Small intestine (tissue), 7 donors: ENCODE data around the gene SRSF4. TPM values are rescaled to one million over a fixed set of nuclear protein-coding genes. Genes with fewer than 3 reads are reported as not detected.
"Not testable (repeated sequence)": the region's sequence is repeated elsewhere in the genome, so short reads cannot be mapped to it uniquely, and the experiment has no call there.

ENCODE experiments used
- DNase-seq, 2 donors: peaks; one replicate each; pipeline versions ENCODE4 v3.0.0 to v3.0.0-alpha.2; 2013
- FAIRE-seq: peaks from 2 replicates; lab custom pipeline; 2012; peaks lifted over from hg19 to GRCh38; lab: Jason Lieb, UNC
- H3K27ac ChIP-seq, 3 donors: one replicate each; pipeline ENCODE4 v1.5.1; 2013; ENCODE audit warnings: low read length in 2 of 3, mild to moderate bottlenecking in 2 of 3, control low read depth in 1 of 3, inconsistent platforms in 1 of 3, low read depth in 1 of 3, moderate library complexity in 1 of 3
- H3K27me3 ChIP-seq, 3 donors: one replicate each; pipeline ENCODE4 v1.6.1; 2013; ENCODE audit warnings: low read length in 3 of 3, inconsistent platforms in 1 of 3; ENCODE audit not compliant: control insufficient read depth in 3 of 3, insufficient read depth in 3 of 3
- H3K36me3 ChIP-seq, 3 donors: one replicate each; pipeline ENCODE4 v1.6.1; 2013; ENCODE audit warnings: low read length in 3 of 3, inconsistent platforms in 1 of 3, low read depth in 1 of 3, mild to moderate bottlenecking in 1 of 3, moderate library complexity in 1 of 3; ENCODE audit not compliant: control insufficient read depth in 3 of 3, insufficient read depth in 2 of 3
- H3K4me1 ChIP-seq, 3 donors: one replicate each; pipeline ENCODE4 v1.6.1; 2013; ENCODE audit warnings: low read length in 2 of 3, inconsistent platforms in 1 of 3, low read depth in 1 of 3, mild to moderate bottlenecking in 1 of 3, moderate library complexity in 1 of 3; ENCODE audit not compliant: control insufficient read depth in 3 of 3, insufficient read depth in 2 of 3
- H3K4me3 ChIP-seq, 3 donors: one replicate each; pipeline ENCODE4 v1.5.1; 2013; ENCODE audit warnings: low read length in 3 of 3, control low read depth in 1 of 3, inconsistent platforms in 1 of 3, low read depth in 1 of 3, mild to moderate bottlenecking in 1 of 3, moderate library complexity in 1 of 3
- H3K9me3 ChIP-seq, 2 donors: one replicate each; pipeline ENCODE4 v1.6.1; 2013; ENCODE audit warnings: low read depth in 1 of 2, low read length in 1 of 2; ENCODE audit not compliant: control insufficient read depth in 2 of 2, insufficient read depth in 1 of 2
- WGBS, 3 donors: extraction: QIAGEN DNeasy Blood & Tissue Kit; methylation state at CpG; one replicate each; pipeline ENCODE4 v1.1.7; 2013; 5-methylcytosine and 5-hydroxymethylcytosine counted together
- polyA plus RNA-seq, 4 donors: library from polyadenylated mRNA; stranded (reverse) in 3 of 4; unstranded in 1 of 4; fragments of 200-250 nt in 3 of 4; fragments of 120-200 nt in 1 of 4; gene quantifications; one replicate each; pipeline versions ENCODE4 v1.2.1 to v1.2.3, GENCODE V29; 2013
- donor health status: healthy with polysubstance abuse.
- donor health status: control.
- donor health status: control.
- donor health status: Bipolar disorder and iron deficiency.
- donor health status: healthy.

Gene SRSF4
- polyA plus RNA-seq, 4 donors = 65.1 to 149 (median 85.6) TPM

GRCh38 chr1:29152046-29152805 is 29.5 kb downstream of the SRSF4 start:
- peaks cover 0 to 14% (median 2%) of the 10 kb centered on the region in 3 donors for H3K4me1 ChIP-seq
- no peak overlapping the region for H3K27ac ChIP-seq
- peaks cover 19 to 83% (median 38%) of the 10 kb centered on the region in 3 donors for H3K36me3 ChIP-seq
- WGBS, 3 donors = 89 to 94% (median 93%) methylated on average over 8 of the region's 8 CpGs
- no peaks in the 10 kb centered on the region for H3K27me3 ChIP-seq
- FAIRE-seq = no peak
- H3K9me3 ChIP-seq = peaks cover 0 to 24% of the 10 kb centered on the region in 2 donors
- H3K4me3 ChIP-seq = no peak overlapping the region
- no peak for DNase-seq

DNA sequence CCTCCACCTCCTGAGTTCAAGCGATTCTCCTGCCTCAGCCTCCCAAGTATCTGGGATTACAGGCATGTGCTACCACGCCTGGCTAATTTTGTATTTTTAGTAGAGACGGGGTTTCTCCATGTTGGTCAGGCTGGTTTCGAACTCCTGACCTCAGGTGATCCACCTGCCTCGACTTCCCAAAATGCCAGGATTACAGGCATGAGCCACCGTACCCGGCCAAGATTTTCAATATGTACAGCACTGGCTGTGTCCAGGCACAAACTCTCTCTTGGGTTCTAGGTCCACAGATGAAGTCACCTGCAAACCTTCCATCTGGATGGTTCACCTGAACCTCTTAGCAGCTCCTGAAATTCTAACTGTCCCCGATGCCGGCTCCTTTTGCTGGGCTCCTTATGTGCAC is 31.4 kb downstream of the SRSF4 start:
- not testable (repeated sequence) for FAIRE-seq, H3K27ac ChIP-seq, H3K27me3 ChIP-seq, DNase-seq, H3K4me3 ChIP-seq
- WGBS, 3 donors = 97% methylated on average over 9 of the region's 9 CpGs
- peaks cover 0 to 25% of the 10 kb centered on the region in 2 donors for H3K9me3 ChIP-seq
- peaks cover 0 to 12% (median 3%) of the 10 kb centered on the region in 3 donors for H3K4me1 ChIP-seq
- peaks cover 14 to 80% (median 37%) of the 10 kb centered on the region in 3 donors for H3K36me3 ChIP-seq

DNA sequence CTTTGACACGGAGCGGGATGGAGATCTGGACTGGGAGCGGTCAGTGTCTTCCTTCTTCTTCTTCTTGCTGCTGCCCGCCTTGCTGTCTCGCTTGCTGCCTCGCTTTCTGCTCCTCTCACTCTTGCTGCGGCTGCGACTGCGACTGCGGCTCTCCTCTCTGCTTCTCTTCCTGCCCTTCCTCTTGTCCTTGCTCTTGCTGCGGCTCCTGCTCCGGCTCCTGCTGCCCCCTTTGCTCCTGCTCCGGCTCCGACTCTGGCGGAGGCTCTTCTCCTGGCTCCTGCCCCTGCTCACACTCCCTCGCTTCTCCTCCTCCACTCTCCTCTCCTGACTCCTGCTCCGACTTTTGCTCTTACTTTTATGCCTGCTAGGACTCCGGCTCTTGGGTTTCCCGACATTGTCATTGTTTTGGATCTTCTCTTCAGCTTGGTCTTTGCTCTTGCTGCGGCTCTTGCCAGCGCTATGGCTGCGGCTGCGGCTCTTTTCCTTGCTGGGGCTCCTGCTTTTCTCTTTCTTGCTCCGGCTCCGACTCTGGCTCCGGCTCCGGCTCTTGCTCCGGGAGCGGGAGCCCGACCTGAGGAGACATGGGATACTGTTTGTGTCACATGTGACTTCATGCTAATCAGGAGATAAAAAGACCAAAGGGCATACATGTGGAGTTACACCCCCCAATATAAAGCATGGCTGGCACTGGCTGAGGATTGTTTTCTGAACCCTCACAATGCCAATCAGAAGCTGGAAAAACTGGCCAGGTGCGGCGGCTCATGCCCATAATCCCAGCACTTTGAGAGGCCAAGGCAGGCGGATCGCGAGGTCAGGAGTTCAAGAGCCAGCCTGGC is 32.8 kb downstream of the SRSF4 start:
- Histone ChIP-seq H3K9me3 (peaks cover 0 to 26% of the 10 kb centered on the region in 2 donors), H3K27ac (peak overlapping the region in 2 of 3 donors; percentile 0 to 48), H3K36me3 (peaks cover 14 to 73% (median 37%) of the 10 kb centered on the region in 3 donors), H3K4me3 (no peak overlapping the region), H3K27me3 (no peaks in the 10 kb centered on the region), H3K4me1 (peaks cover 0 to 17% (median 3%) of the 10 kb centered on the region in 3 donors)
- DNase-seq = peak; percentile 55 to 88
- no peak for FAIRE-seq
- WGBS, 3 donors = 78 to 89% (median 81%) methylated on average over 35 of the region's 35 CpGs

DNA sequence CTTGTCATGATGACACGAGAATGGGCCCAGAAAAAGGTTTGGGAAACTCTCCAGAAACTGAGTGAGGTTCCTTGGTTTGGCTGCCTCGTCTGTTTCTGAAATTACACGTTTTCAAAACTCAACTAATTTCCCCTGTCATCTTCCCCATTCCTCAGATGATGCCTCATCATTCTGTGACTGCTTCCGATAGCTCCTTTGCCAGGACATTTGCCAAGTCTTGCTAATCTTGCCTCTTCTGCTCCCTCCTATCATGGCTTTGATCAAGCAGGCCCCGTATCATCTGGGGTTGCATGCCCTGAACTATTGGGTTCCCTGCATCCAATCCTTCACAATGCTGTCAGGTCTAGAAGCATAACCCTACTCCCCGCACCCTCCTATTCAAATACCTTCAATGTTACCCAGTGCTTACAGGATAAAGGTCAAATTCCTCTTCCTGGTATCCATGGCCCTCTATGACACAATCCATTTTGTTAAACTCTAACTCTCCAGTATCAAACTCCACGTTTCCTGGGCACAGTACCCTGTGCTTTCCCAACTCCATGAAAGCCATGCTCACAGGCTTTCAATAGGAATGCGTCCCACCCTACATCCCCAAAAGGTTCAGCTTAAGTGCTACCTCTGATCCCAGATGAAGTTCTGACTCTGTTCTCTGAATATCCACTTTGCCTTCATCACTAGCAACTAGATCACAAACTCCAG is 35.8 kb downstream of the SRSF4 start:
- FAIRE-seq (no peak), DNase-seq (peak; percentile 89 to 94)
- peaks cover 0 to 17% (median 3%) of the 10 kb centered on the region in 3 donors for H3K4me1 ChIP-seq
- peaks cover 0 to 33% of the 10 kb centered on the region in 2 donors for H3K9me3 ChIP-seq
- H3K27ac ChIP-seq = peak overlapping the region; percentile 67 to 90 (median 80)
- H3K36me3 ChIP-seq = peaks cover 12 to 58% (median 23%) of the 10 kb centered on the region in 3 donors
- no peak overlapping the region for H3K4me3 ChIP-seq
- WGBS, 3 donors = 20 to 62% (median 44%) methylated on average over 8 of the region's 8 CpGs
- no peaks in the 10 kb centered on the region for H3K27me3 ChIP-seq

DNA sequence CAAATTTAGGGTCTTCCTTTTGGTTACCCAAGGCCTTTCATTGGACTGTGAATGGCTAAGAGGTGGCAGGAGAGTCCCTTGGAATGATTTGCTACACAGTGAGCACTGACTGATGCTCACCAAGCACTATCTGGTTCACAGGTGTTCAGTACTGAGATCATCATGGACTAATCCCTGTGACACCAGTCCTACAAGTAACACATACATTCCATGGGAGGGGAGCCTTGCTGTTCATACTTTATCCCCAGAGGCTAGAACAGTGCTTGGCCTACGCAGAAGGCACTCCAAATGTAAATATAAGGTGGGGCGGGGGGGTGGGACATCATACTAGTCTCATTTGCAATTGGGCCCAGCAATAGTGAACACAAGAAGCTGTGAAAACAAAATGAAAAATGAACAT is 37.5 kb downstream of the SRSF4 start:
- Histone ChIP-seq H3K36me3 (peaks cover 12 to 42% (median 13%) of the 10 kb centered on the region in 3 donors), H3K27me3 (no peaks in the 10 kb centered on the region), H3K4me3 (no peak overlapping the region), H3K27ac (no peak overlapping the region), H3K9me3 (peaks cover 0 to 32% of the 10 kb centered on the region in 2 donors), H3K4me1 (peaks cover 0 to 17% (median 3%) of the 10 kb centered on the region in 3 donors)
- WGBS, 3 donors = 93 to 98% (median 94%) methylated on average over 2 of the region's 2 CpGs
- DNase-seq (no peak), FAIRE-seq (no peak)

DNA sequence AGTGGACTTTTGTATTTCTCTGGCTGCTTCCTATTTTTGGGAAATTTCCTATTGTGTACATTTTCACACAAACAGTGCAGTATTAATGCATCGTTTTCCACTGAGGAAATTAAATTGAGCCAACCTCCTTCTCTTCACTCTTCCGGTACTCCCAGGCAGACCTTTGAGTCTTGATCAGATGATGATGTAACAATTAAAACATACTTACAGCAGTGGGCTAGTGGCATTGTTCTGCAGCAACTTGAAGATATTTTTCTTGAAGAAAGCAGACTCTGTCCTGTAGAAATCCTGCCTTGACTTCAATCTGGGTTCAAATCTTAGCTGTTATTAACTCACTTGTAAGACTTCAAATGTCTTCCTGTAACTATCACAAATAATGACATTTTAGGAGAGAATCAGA is 39.0 kb downstream of the SRSF4 start:
- Histone ChIP-seq H3K9me3 (peaks cover 0 to 19% of the 10 kb centered on the region in 2 donors), H3K4me3 (no peak overlapping the region), H3K27ac (no peak overlapping the region), H3K4me1 (peaks cover 0 to 17% (median 3%) of the 10 kb centered on the region in 3 donors), H3K27me3 (no peaks in the 10 kb centered on the region), H3K36me3 (peaks cover 4 to 28% (median 5%) of the 10 kb centered on the region in 3 donors)
- DNase-seq (no peak), FAIRE-seq (no peak)
- 77 to 81% (median 80%) methylated on average over 2 of the region's 2 CpGs for WGBS, 3 donors

DNA sequence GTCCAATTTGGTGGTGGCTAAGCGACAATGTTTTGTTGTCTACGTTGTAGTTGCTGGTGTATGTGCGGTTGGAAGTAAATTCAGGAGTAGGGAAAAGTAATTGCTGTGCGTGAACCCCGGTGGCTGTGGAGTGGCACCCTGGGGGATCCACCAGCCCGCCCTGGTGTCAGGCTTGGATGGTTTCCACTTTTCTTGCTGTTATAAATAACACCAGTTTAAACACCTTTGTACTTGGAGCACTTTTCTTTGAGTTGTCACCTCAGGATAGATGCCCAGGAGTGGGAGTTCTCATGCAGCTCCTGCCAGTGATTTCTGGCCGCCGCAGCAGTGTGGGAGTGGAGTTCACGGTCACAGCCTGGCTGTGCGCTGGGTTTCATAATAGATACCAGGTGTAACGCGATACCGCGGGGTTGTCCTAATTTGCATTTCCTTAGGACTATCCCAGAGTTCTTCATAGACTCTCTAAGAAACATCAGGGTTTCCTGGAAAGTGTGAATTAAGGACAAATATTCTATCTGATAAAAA is 45.2 kb downstream of the SRSF4 start:
- Histone ChIP-seq H3K4me3 (no peak overlapping the region), H3K36me3 (no peaks in the 10 kb centered on the region), H3K27ac (no peak overlapping the region), H3K4me1 (peaks cover 0 to 4% (median 0%) of the 10 kb centered on the region in 3 donors), H3K27me3 (peaks cover 0 to 8% (median 0%) of the 10 kb centered on the region in 3 donors), H3K9me3 (peaks cover 0 to 2% of the 10 kb centered on the region in 2 donors)
- WGBS, 3 donors = 52 to 68% (median 55%) methylated on average over 14 of the region's 14 CpGs
- DNase-seq (no peak), FAIRE-seq (no peak)
